GM21737 (cell line): ENCODE measurements around the gene RBMS3.
"Not testable (repeated sequence)": the region's sequence is repeated elsewhere in the genome, so short reads cannot be mapped to it uniquely, and the experiment has no call there.

ENCODE experiments used
- ATAC-seq: cut with Tn5 transposase; IDR thresholded peaks from one replicate; pipeline ENCODE4 v1.9.1; 2021; ENCODE audit warnings: mild to moderate bottlenecking, moderate library complexity; ENCODE audit not compliant: unreplicated experiment

RBMS3 gene

DNA sequence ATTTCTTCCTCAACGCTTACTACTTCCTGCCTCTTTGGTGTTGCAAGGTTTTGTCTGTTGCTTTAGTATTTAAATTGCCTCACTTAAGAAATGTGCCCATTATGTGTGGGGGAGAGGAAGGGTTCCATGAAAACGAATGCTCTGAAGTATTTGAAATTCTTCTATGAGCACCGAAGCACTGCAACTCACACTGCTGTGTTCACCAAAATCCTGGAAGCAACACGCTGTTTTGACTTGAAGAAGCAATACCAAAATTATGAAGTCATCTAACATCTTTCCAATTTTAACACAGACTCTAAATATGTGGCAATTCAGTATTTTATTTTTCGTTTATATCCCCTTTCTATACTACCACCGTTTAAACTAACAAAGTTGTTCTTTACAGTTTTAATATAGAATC, 101.5 kb downstream of the RBMS3 start:
- ATAC-seq = no peak

DNA sequence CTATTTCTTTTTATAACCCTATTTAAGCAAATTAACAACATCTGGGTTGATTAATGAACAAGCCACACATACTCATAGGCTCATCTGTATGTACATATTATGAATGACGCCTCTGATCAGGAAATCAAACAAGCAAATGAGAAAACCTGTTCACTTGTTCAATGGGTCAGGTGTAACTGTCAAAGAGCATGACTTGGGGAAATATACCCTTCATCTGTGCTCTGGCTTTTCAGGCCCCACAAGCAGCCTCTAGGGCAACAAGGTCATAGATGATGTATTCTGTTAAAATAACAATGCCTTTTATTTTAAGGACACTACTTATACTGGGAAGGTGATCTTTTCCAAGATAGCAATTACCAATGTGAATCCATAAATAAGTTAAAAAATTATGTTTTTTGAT, 102.0 kb downstream of the RBMS3 start:
- ATAC-seq = no peak

DNA sequence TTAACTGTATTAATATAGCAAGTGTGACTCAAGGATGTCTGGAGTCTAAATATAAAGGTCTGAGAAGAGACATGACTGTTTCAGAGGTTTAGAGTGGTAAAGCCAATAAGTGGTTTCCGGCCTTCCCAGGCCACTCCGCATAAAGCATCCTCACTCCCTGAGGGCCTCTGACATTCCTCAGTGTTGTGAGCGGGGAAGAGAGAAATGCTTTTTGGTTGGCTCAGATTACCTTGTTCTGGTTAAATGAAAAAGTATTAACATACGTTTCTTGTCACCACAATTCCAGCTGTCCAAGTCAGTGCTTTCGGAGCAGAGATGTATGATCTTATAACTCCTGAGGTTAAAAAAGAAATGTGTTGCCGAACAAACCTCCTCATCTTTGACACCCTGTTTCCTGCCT, 103.8 kb downstream of the RBMS3 start:
- no peak for ATAC-seq

DNA sequence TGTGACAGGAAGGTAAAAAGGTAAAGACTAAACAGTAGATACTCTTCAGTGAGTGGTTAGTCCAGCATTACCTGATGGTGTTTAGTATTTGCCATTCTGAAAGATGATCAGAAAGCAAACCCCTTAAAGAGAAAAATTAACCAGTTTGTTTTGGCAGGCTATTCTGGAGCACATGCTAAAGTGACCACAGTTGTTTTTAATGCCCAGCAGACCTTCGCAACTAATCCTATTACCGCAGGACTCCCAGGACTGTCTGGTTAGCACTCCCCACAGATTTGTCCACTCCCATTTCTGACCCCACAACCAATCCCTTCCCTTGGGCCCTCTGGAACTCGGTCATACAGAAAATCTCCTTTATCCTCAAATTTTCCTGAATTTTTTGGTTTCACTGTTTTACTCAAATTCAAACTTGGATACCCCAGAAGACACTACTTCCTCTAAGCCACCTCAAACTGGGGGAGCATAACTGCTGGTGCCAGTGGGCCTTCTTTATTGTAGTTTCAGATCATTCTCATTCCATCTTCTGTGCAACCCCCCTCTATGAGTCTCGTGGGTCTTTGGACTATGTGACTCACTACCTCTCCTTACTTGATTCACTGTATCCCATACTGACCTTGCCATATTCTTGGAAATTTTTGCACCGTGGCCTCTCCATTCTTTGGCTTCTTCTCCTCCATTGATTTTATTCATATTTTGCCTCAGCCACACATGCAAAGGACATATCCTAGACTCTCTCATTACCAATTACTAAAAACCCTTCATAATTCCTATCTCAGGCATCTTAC, 104.4 kb downstream of the RBMS3 start:
- ATAC-seq = no peak

DNA sequence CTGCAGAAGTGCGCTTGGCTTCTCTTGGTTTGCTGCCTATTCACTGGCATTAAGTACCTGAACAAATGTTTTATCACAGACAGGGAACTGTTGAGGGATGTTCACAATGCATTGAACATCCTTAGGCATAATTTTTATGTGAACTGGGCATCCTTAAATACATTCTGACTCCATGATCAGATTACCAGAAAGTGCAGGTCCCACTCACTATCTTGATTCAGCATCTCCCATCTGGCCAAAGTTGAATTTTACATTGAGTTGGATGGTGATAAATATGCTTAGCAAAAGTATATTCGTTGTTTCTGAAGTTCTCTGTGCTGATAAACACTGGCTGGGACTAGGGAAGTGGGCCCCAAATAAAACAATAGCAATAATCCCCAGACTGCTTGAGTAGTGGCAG, 108.5 kb downstream of the RBMS3 start:
- no peak for ATAC-seq

DNA sequence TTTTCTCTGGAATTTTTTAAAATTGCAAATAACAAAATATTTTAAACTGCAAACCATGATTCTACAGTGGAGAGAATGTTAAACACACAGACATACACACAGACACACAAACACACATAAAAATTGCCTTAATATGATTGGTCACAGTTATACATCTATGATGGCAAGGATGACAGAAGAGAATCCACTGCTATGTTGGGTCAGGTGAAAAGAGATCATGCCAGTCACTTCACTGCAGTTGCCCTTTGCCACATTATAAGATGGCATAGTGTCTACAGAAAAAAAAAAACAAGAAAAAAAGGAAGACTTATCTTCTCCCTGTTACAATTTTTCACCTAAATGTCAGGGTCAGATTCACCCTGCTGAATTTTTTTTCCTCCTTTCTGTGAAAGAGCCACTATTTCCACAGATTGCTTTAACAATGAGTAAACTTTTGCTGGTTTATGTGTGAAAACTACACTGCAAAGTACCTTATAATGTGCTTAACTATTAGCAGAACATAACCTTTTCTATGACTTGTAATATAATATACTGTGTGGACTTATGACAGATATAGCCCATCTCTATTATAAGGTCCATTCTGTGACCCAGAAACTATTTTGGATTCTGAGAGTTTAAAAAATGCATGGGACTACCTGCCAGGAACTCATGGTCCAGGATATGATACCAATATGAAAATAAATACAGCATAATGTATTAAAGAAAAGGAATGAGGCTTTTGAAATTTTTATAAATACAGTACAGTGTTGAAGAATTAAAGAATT, 111.9 kb downstream of the RBMS3 start:
- no peak for ATAC-seq

DNA sequence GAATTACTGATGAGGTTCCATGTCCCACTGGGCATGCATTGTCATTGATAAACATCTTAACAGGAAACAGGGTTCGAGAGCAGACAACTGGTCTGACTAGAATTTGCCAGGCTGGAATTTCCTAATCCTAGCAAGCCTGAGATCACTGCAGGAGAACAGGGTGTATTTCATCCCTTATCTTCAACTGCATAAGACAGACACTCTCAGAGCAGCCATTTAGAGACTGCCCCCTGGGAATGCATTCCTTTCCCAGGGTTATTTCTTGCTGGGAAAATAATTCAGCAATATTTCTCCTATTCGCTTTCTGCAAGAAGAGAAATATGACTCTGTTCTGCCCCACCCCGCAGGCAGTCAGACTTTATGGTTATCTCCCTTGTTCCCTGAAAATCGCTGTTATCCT, 113.1 kb downstream of the RBMS3 start:
- not testable (repeated sequence) for ATAC-seq

DNA sequence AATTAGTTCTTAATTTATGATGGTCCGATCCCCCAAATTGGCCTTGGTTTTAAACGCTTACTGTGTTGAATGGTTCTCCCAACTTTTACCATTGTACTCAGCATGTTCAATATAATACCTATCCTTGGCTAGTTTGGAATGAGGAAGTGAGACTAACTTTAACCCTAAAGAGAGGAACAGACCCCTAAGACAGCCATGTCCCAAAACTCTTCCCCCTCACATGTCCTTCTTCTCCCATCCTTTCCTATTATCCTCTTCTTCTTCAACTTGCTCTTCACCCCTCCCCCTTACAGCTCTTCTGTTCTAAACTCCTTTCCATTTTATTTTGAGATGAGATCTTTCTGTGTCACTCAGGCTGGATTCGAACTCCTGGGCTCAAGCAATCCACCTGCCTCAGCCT, 116.5 kb downstream of the RBMS3 start:
- ATAC-seq = no peak

DNA sequence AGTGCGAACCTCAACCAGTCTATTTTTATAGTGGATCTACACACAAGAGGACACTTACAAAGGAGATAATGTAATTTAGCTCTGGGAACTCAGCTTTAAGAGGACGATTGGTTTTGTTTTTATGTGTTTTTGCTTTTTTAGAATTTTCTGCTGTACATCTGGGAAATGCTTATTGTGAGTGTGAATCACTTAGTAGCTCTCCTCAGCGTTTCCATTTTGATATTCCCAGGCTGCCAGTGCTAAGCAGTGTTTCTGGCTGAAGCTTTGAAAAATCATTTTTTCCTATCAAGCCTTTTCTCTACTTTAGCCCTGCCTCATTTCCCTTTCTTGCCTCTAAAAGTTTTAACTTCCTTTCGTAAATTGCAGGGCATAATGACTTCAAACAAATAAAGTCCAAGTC, 117.9 kb downstream of the RBMS3 start:
- ATAC-seq = no peak

DNA sequence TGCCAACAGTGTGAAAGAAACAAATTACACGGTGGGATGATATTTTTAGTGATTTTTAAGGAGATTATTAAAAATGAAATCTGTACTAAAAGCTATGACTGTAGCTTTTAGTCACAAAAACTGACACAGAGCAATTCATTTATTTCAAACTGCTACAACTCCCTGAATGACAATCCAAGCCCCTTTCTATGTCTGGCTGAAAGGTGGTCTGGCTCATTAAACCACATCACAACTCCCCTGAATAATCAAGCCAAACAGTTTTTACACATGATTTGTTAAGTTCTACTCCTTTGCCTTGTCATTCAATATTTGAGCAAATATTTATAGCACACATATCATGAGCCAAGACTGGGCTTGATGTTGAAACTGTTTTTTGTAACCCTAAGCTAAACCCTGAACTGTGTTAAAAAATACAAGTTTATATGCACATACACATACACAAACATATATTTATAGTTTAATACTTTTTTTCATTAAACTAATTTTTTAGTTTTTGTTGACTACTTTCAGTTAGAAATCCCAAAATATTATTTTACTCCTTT, 125.5 kb downstream of the RBMS3 start:
- no peak for ATAC-seq

DNA sequence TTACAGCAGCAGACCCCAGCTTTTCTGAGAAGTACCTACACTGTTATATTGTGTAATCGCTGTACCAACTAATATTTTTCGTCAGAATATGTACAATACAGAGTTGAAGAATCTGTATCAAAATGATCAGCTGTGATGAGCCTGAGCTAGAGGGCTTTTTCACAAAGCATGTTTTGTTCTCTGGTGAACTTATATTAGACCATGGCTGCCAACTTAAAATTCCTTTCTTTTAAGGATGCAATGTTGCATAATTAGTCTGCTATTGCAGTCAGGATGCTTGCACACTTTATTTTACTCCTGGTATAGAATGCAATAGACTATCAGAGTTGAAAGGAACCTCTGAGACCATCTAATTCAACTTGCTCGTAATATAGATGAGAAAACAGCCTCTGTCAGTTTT, 127.8 kb downstream of the RBMS3 start:
- ATAC-seq = no peak

DNA sequence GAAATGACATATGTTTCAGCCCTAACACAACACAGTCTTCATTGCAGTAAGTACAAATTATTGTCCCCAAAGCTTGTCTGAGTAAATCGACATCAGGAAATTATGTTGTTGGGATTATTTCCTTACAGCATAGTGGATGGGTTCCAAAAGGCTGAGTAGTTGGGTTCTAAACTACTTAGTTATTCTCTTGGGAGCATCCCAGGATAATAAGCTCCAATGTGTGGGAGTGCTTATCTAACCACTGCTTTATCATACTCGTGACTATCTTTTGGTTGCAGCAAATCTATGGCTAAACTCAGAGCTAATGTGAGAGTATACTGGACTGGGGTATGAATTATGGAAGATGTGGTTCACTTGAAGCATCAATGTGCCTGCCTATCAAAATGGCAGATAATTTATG, 128.5 kb downstream of the RBMS3 start:
- ATAC-seq = no peak

DNA sequence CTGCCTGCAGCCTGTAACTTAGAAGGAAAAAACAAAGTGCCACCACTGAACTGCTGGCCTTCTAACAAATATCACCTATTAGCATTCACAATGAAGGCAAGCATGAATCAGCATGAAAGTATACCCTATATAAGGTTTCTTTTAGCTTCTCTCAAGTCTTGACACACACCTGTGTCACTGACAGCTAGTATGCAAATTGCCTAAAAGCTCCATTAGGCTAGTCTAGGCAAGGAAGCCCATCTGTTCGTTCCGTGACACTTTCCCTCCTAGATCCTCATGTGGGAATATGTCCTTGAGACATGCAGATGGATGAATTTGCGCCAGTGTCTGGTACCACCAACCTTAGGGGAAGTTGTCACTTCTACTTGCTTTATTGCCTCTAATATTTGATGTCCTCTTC, 129.3 kb downstream of the RBMS3 start:
- no peak for ATAC-seq

DNA sequence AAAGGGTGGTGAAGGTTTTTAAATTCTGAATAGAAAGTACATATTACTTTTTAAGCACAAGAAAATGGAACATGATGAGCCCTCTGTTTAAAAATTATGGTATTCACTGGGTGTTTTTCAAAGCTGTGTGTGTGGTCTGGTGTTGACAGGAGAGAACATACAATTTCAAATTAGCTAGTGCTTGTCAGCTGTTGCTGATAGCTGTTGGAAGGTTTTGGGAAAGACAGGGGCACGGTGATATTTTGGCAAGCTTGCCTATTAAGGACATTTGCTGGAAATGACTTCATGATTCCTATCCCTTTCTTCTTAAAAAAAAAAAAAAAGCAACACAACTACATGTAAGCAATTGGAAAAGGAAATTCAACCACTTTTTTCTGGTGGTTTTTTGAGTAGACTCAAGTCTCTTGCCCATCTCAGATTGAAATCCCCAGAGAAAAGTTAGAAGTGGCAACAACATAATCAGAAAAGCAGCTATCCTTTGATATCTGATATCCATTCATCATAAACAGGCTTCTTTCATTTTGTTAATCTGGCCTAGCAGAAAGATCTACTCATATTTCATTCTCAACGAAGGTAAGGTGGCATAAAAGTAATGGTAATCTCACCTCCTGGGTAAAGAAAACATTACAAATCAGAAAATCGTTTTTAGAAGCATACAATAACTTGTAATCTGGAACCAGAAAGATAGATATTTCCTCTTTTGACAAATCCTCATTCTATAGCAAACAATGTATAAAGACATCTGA, 130.0 kb downstream of the RBMS3 start:
- no peak for ATAC-seq

DNA sequence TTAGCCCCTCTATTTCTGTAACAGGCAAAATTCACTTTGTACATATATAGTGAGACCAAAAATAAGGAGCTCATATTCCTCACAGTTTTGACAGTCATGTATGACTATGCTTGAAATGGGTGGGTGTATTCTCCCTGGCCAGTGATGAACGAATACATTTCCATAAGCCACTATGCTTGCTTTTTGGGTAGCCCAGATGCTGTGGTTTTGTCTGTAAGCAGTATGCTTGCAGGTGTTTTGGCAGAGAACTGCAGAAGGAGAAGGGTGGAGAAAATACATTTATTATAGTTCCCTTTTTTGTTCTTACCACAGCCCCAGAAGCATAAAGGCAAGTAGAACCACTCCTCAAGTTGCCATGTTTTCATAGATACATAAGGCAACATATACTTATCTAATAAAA, 131.2 kb downstream of the RBMS3 start:
- no peak for ATAC-seq

DNA sequence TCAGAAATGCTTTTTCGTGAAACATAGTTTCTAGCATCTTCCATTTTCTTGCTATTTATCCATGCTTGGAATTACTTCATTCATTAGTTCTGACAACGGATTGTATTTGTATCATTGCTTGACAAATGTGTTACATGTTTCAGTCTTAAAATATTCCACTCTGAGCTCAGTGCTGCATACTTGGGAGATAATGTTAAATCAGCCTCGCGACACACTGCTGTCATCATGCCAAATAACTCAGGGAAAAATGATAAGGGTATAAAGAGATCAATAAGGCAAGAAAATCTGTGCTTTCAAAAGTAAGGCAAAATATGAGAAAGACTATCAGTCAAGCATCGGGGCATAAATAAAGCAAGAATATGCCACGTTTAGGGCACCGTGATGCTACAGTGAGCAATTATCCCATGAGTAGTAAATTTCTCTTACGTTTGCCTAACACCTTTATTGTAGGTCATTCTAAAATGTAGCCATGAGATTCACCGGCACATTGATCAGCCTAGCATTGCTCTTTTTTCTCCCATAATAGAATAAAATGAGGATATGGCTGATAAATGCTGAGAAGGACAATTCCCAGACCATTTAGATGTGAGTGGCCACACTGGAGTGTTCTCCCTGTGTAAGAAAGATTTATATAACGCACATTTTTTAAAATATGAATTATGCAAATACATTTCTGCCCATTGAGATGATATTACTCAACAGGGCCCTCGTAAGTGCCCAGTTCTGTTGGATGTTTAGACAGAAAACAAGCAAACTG, 133.8 kb downstream of the RBMS3 start:
- no peak for ATAC-seq

DNA sequence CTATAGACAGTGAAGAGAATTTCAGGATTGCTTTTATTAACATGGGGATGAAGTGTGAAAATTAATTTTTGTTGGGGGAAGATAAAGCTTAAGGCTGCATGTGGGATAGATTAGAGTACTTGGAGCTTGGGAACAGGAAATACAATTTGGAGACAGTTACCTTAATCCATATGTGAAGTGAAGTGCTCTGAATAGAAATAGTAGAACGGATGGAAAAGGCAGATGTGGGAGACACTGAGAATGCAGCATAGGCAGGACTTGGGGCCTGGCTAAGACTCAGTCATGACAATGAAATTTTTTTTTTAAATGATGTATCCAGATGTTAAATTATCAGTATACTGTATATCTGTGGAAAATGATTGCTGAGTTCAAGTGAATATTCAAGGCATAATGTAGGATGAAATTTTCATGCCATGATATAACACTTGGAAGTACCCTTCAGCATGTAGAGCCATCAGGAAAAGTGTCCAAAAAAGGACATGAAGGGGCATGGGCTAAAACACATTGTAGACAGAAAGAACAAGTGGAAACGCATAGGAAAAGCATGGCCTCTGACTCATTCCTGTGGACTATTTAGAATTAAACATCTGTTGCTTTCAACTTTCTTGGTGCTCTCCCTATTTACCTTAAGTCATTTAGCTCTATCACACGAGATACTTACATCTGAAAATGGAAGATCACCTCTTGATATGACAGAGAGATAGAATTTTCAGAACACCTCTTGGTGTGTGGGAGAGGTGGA, 134.8 kb downstream of the RBMS3 start:
- no peak for ATAC-seq

DNA sequence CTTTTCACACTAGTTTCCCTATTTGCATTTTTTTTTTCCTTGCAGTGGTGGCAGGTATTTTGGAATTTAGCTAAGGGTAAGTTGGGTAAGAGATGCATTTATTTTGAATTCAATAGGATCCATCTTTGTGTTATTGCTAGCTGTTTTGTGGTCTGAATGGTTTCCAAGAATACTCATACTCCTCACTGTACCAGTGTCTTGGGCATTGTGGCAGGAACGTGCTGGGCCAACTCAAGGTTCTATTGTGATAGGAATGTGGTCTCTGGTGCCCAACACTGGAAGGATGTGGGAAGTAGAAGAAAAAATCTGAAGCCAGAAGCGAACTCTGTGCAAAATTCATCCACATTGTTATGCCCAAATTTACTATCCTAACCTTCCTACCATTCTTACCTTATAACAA, 135.6 kb downstream of the RBMS3 start:
- ATAC-seq = no peak

DNA sequence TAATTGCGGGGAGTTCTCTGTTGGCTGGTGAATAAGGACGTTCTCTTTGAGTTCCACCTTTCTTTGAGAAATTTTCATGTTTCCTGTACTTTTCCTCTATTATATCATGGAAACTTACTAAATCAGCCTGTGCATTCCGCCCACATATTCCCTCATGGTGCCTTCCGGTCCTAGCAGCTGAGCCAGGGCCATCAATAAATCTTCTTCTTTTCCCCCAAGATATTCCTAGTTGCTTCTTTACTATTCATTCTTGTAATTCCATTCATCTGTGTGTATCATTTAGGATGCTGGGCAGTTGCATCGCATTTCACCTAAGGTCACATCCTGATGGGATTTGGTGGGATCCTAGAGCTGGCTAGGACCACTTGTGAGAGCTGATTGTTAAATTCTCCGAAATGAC, 139.2 kb downstream of the RBMS3 start:
- ATAC-seq = no peak
